DMS53 treated with DMSO at 0.1 percent for 48 hours (cell line): Measurements from ENCODE around the gene ZC3H8.
A peak's percentile ranks its signal among the peaks of the same experiment; 100 is the strongest.
"Not testable (repeated sequence)": the region's sequence is repeated elsewhere in the genome, so short reads cannot be mapped to it uniquely, and the experiment has no call there.

ENCODE experiments used
- DNase-seq: peaks from one replicate; lab custom pipeline; 2025; ENCODE audit not compliant: unreplicated experiment; lab: John Stamatoyannopoulos, UW

Gene ZC3H8

GRCh38 chr2:112254466-112255240 is at the start of gene ZC3H8:
TSS of gene ZC3H8 (minus strand) at chr2:112255042. CDS start at chr2:112254981, 61 bp downstream.
- DNase-seq = peak; percentile 97

- no peak for DNase-seq
Measured at GRCh38 chr2:112304298-112304941, 49.6 kb upstream of the ZC3H8 start.

GRCh38 chr2:112301973-112302372 is 47.1 kb upstream of the ZC3H8 start:
- no peak for DNase-seq

GRCh38 chr2:112301171-112301584 is 46.3 kb upstream of the ZC3H8 start:
- no peak for DNase-seq

- no peak for DNase-seq
Measured at GRCh38 chr2:112296407-112296806, 41.6 kb upstream of the ZC3H8 start.

GRCh38 chr2:112295407-112296078 is 40.7 kb upstream of the ZC3H8 start:
- no peak for DNase-seq

- no peak for DNase-seq
Measured at GRCh38 chr2:112293636-112294401, 39.0 kb upstream of the ZC3H8 start.

GRCh38 chr2:112290648-112291047 is 35.8 kb upstream of the ZC3H8 start:
- no peak for DNase-seq

- DNase-seq = no peak
Measured at GRCh38 chr2:112290088-112290487, 35.2 kb upstream of the ZC3H8 start.

- not testable (repeated sequence) for DNase-seq
Measured at GRCh38 chr2:112283535-112283934, 28.7 kb upstream of the ZC3H8 start.

GRCh38 chr2:112282066-112282465 is 27.2 kb upstream of the ZC3H8 start:
- DNase-seq = not testable (repeated sequence)

GRCh38 chr2:112277596-112278220 is 22.9 kb upstream of the ZC3H8 start:
- no peak for DNase-seq

GRCh38 chr2:112276954-112277353 is 22.1 kb upstream of the ZC3H8 start:
- DNase-seq = no peak

- DNase-seq = peak; percentile 86
Measured at GRCh38 chr2:112275887-112276773, 21.3 kb upstream of the ZC3H8 start.

- peak; percentile 98 for DNase-seq
Measured at GRCh38 chr2:112275311-112275886, 20.6 kb upstream of the ZC3H8 start, which contains the start of gene ZC3H6. TSS of gene ZC3H6 (plus strand) at chr2:112275597. CDS start at chr2:112275995, 398 bp downstream.

GRCh38 chr2:112273349-112273748 is 18.5 kb upstream of the ZC3H8 start:
- DNase-seq = no peak

GRCh38 chr2:112272669-112273068 is 17.8 kb upstream of the ZC3H8 start:
- no peak for DNase-seq

- DNase-seq = no peak
Measured at GRCh38 chr2:112268547-112268946, 13.7 kb upstream of the ZC3H8 start.

GRCh38 chr2:112262876-112263275 is 8.0 kb upstream of the ZC3H8 start:
- no peak for DNase-seq
